CD14-positive monocyte (primary cell): ENCODE measurements around the gene CA14. TPM values are rescaled to one million over a fixed set of nuclear protein-coding genes. Genes with fewer than 3 reads are reported as not detected.
A peak's percentile ranks its signal among the peaks of the same experiment; 100 is the strongest.
"Not testable (repeated sequence)": the region's sequence is repeated elsewhere in the genome, so short reads cannot be mapped to it uniquely, and the experiment has no call there.

ENCODE experiments used
- DNase-seq, 3 donors: peaks; one replicate each; pipeline ENCODE4 v3.0.0-alpha.2; 2011 to 2022
- H2AFZ ChIP-seq: 2 replicates; pipeline ENCODE4 v1.6.0; 2012; ENCODE audit warnings: mild to moderate bottlenecking, low read depth, low read length, inconsistent platforms; ENCODE audit not compliant: insufficient read depth, poor library complexity, severe bottlenecking
- H3K27ac ChIP-seq, 2 donors: 1 replicate in 1 of 2; 2 replicates in 1 of 2; pipeline ENCODE4 v1.5.1; 2012 to 2013; ENCODE audit warnings: low read length in 2 of 2, control low read depth in 1 of 2, inconsistent platforms in 1 of 2, low read depth in 1 of 2, mild to moderate bottlenecking in 1 of 2
- H3K27me3 ChIP-seq, 2 donors: one replicate each; pipeline versions ENCODE4 v1.6.0 to v1.6.1; 2011 to 2013; ENCODE audit warnings: low read length in 2 of 2; ENCODE audit not compliant: control insufficient read depth in 2 of 2, insufficient read depth in 2 of 2
- H3K36me3 ChIP-seq, 2 donors: replicated peaks in 1 of 2; 1 replicate in 1 of 2; 2 replicates in 1 of 2; pipeline versions ENCODE4 v1.5.1 to v1.6.1; 2012 to 2013; ENCODE audit warnings: low read length in 2 of 2, control low read depth in 1 of 2, inconsistent platforms in 1 of 2, mild to moderate bottlenecking in 1 of 2; ENCODE audit not compliant: insufficient read depth in 2 of 2, control insufficient read depth in 1 of 2
- H3K4me1 ChIP-seq, 2 donors: 1 replicate in 1 of 2; 2 replicates in 1 of 2; pipeline versions ENCODE4 v1.5.1 to v1.6.1; 2012 to 2013; ENCODE audit warnings: low read length in 2 of 2, control low read depth in 1 of 2, inconsistent platforms in 1 of 2, mild to moderate bottlenecking in 1 of 2, moderate library complexity in 1 of 2; ENCODE audit not compliant: insufficient read depth in 2 of 2, control insufficient read depth in 1 of 2
- H3K4me2 ChIP-seq: replicated peaks from 2 replicates; pipeline ENCODE3; 2012; ENCODE audit warnings: low read length, moderate library complexity, mild to moderate bottlenecking; ENCODE audit not compliant: poor library complexity, severe bottlenecking; ENCODE audit errors: extremely low read depth
- H3K4me3 ChIP-seq, 3 experiments: fragments of 200-600 bp in 1 of 3; sonication (generic) in 1 of 3; replicated peaks in 1 of 3; 1 replicate in 2 of 3; 2 replicates in 1 of 3; pipeline ENCODE4 v1.5.1; 2011 to 2013; ENCODE audit warnings: low read length in 3 of 3, mild to moderate bottlenecking in 3 of 3, control low read depth in 2 of 3, low read depth in 2 of 3, inconsistent platforms in 1 of 3, moderate library complexity in 1 of 3
- H3K79me2 ChIP-seq: 2 replicates; pipeline ENCODE4 v1.6.0; 2012; ENCODE audit warnings: mild to moderate bottlenecking, control low read depth, inconsistent platforms, low read length, moderate library complexity; ENCODE audit not compliant: insufficient read depth
- H3K9ac ChIP-seq: 2 replicates; pipeline ENCODE4 v1.6.0; 2017; ENCODE audit warnings: low read length, mild to moderate bottlenecking; ENCODE audit not compliant: insufficient read depth, poor library complexity, severe bottlenecking
- H3K9me3 ChIP-seq, 2 donors: replicated peaks in 1 of 2; 1 replicate in 1 of 2; 2 replicates in 1 of 2; pipeline versions ENCODE4 v1.5.1 to v1.6.1; 2012 to 2013; ENCODE audit warnings: low read length in 2 of 2, control low read depth in 1 of 2; ENCODE audit not compliant: control insufficient read depth in 1 of 2, insufficient read depth in 1 of 2
- H4K20me1 ChIP-seq: 2 replicates; pipeline ENCODE4 v1.6.0; 2012; ENCODE audit warnings: mild to moderate bottlenecking, low read length, control low read depth, moderate library complexity; ENCODE audit not compliant: insufficient read depth
- H3K27ac Mint-ChIP-seq, 7 donors: one replicate each; pipeline ENCODE4 v1.8.0; 2020; ENCODE audit warnings: mild to moderate bottlenecking in 7 of 7, mixed read lengths in 7 of 7, moderate library complexity in 6 of 7, inconsistent platforms in 2 of 7
- H3K27me3 Mint-ChIP-seq, 3 donors: one replicate each; pipeline ENCODE4 v1.8.0; 2021 to 2022; ENCODE audit warnings: low read depth in 3 of 3, mild to moderate bottlenecking in 3 of 3, mixed read lengths in 3 of 3, moderate library complexity in 3 of 3, inconsistent platforms in 1 of 3
- H3K36me3 Mint-ChIP-seq, 2 donors: one replicate each; pipeline ENCODE4 v1.8.0; 2020; ENCODE audit warnings: mixed read lengths in 2 of 2, inconsistent platforms in 1 of 2, mild to moderate bottlenecking in 1 of 2
- H3K4me1 Mint-ChIP-seq: one replicate; pipeline ENCODE4 v1.8.0; 2020; ENCODE audit warnings: mild to moderate bottlenecking, mixed read lengths
- H3K4me3 Mint-ChIP-seq, 2 donors: one replicate each; pipeline ENCODE4 v1.8.0; 2020; ENCODE audit warnings: mild to moderate bottlenecking in 2 of 2, mixed read lengths in 2 of 2, moderate library complexity in 1 of 2
- H3K9me3 Mint-ChIP-seq, 7 donors: one replicate each; pipeline ENCODE4 v1.8.0; 2020 to 2022; ENCODE audit warnings: mixed read lengths in 7 of 7, mild to moderate bottlenecking in 6 of 7, moderate library complexity in 6 of 7, inconsistent platforms in 2 of 7
- CTCF ChIP-seq: fragments of 200-600 bp; IDR thresholded peaks from one replicate; pipeline ENCODE4 v1.8.0; 2022; ENCODE audit warnings: antibody characterized with exemption, mild to moderate bottlenecking
- WGBS: methylation state at CpG from one replicate; pipeline ENCODE4 v1.1.5; 2013; ENCODE audit warnings: missing lambda C conversion rate; ENCODE audit not compliant: insufficient coverage; 5-methylcytosine and 5-hydroxymethylcytosine counted together
- intact Hi-C, 2 donors: fragments of 100-400 bp; cut with micrococcal nuclease; formaldehyde crosslinking; loops; one replicate each; pipeline versions ENCODE4 v1.15.0 to v1.15.1; 2023
- polyA plus RNA-seq, 3 donors: library from polyadenylated mRNA; depleted of rRNA in 1 of 3; unstranded in 2 of 3; stranded (reverse) in 1 of 3; fragments of 300-500 nt in 2 of 3; fragments of >200 nt in 1 of 3; fragmentation: Illumina TruSeq in 2 of 3; gene quantifications; 1 replicate in 2 of 3; 2 replicates in 1 of 3; pipeline ENCODE4 v1.2.3, GENCODE V29; 2012 to 2021

Gene CA14
- polyA plus RNA-seq, 3 donors = not detected

GRCh38 chr1:150226486-150226885, 31.1 kb upstream of the CA14 start:
- Histone ChIP-seq H3K9me3 (no peaks in the 10 kb centered on the region), H3K4me1 (peaks cover 6% of the 10 kb centered on the region in 2 donors), H3K36me3 (peaks cover 42 to 43% of the 10 kb centered on the region in 2 donors), H3K4me3 (no peak overlapping the region), H3K4me2 (no peak overlapping the region), H4K20me1 (no peaks in the 10 kb centered on the region), H3K27me3 (no peaks in the 10 kb centered on the region), H3K9ac (no peak overlapping the region), H2AFZ (no peak overlapping the region), H3K27ac (no peak overlapping the region), H3K79me2 (peaks cover 64% of the 10 kb centered on the region)
- TF ChIP-seq CTCF = no peak
- Mint-ChIP-seq H3K27me3 (no peaks in the 10 kb centered on the region), H3K4me3 (no peak overlapping the region), H3K9me3 (peaks cover 0 to 2% (median 0%) of the 10 kb centered on the region in 7 donors), H3K4me1 (peaks cover 12% of the 10 kb centered on the region), H3K27ac (peak overlapping the region in 2 of 7 donors; percentile 25 to 35), H3K36me3 (peaks cover 52 to 70% of the 10 kb centered on the region in 2 donors)
- no CpG with 5 or more reads among the region's 2 CpGs for WGBS
- no peak for DNase-seq
- intact Hi-C loops = no loop called here

GRCh38 chr1:150227228-150227627, 30.3 kb upstream of the CA14 start:
- Histone ChIP-seq H4K20me1 (no peaks in the 10 kb centered on the region), H3K9me3 (no peaks in the 10 kb centered on the region), H3K9ac (no peak overlapping the region), H3K36me3 (peaks cover 39 to 43% of the 10 kb centered on the region in 2 donors), H3K4me1 (peaks cover 6% of the 10 kb centered on the region in 2 donors), H3K4me2 (no peak overlapping the region), H3K27ac (no peak overlapping the region), H3K4me3 (no peak overlapping the region), H3K27me3 (no peaks in the 10 kb centered on the region), H3K79me2 (peaks cover 72% of the 10 kb centered on the region), H2AFZ (no peak overlapping the region)
- TF ChIP-seq CTCF = no peak
- Mint-ChIP-seq H3K4me1 (peaks cover 12% of the 10 kb centered on the region), H3K9me3 (peaks cover 0 to 2% (median 0%) of the 10 kb centered on the region in 7 donors), H3K36me3 (peaks cover 52 to 70% of the 10 kb centered on the region in 2 donors), H3K27me3 (no peaks in the 10 kb centered on the region), H3K4me3 (no peak overlapping the region), H3K27ac (peak overlapping the region in 1 of 7 donors; percentile 18)
- intact Hi-C loops = no loop called here
- no peak for DNase-seq

GRCh38 chr1:150228246-150228645, 29.3 kb upstream of the CA14 start:
- H3K9me3 ChIP-seq, H3K4me3 ChIP-seq, H3K4me3 Mint-ChIP-seq, H3K9ac ChIP-seq, H3K27ac ChIP-seq, H3K27me3 ChIP-seq, H2AFZ ChIP-seq, H4K20me1 ChIP-seq, H3K27ac Mint-ChIP-seq, H3K4me2 ChIP-seq, H3K9me3 Mint-ChIP-seq, H3K27me3 Mint-ChIP-seq, intact Hi-C loops, DNase-seq: not testable (repeated sequence)
- 90% methylated on average over 2 of the region's 10 CpGs for WGBS
- peaks cover 14% of the 10 kb centered on the region in 2 donors for H3K4me1 ChIP-seq
- Mint-ChIP-seq H3K36me3 (peaks cover 49 to 66% of the 10 kb centered on the region in 2 donors), H3K4me1 (peaks cover 19% of the 10 kb centered on the region)
- peaks cover 36 to 43% of the 10 kb centered on the region in 2 donors for H3K36me3 ChIP-seq
- peaks cover 75% of the 10 kb centered on the region for H3K79me2 ChIP-seq
